Mucosa of gallbladder (tissue), 1 donor: ENCODE data around the gene FOSL1. TPM values are rescaled to one million over a fixed set of nuclear protein-coding genes. Genes with fewer than 3 reads are reported as not detected.
"Not testable (repeated sequence)": the region's sequence is repeated elsewhere in the genome, so short reads cannot be mapped to it uniquely, and the experiment has no call there.

Experiments used
- DNase-seq: peaks from one replicate; pipeline ENCODE4 v3.0.0-alpha.2; 2020; ENCODE audit warnings: low spot score
- total RNA-seq: library from RNA; stranded (reverse); gene quantifications from one replicate; pipeline ENCODE4 v1.2.1, GENCODE V29; 2021
- donor health status: DM: no; HTN: no; CAD: no.

The FOSL1 gene
- total RNA-seq, 1 donor from 2014 or later: 1.2 TPM

- no peak for DNase-seq
These were observed 3.9 kb downstream of the FOSL1 start for GRCh38 chr11:65896034-65896999.

GRCh38 chr11:65895482-65895981 is 4.7 kb downstream of the FOSL1 start:
- DNase-seq: no peak

DNA sequence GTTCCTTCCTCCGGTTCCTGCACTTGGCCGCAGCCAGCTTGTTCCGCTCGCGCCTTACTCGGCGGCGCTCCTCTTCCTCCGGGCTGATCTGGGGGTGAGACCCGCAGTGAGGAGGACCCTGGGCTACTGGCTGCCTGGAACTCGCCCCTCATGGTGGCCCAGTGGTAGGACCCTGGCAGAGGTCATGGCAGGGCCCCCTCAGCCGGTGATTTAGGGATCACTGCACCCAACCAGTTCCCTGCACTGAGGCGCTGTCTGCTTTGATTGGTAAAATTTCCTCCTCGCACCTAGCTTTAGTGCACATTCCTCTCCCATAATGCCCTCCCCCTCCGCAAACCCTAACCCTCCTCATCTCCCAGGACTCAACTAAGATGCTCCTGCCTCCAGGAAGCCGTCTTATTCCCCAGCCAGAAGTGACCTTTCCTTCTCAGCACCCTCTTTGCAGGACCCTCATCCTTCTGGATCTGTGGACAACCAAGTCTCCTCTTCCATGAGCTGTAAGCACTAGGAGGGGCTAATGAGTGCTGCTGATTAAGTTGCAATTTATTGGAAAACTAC is 6.1 kb downstream of the FOSL1 start:
- DNase-seq: no peak

DNA sequence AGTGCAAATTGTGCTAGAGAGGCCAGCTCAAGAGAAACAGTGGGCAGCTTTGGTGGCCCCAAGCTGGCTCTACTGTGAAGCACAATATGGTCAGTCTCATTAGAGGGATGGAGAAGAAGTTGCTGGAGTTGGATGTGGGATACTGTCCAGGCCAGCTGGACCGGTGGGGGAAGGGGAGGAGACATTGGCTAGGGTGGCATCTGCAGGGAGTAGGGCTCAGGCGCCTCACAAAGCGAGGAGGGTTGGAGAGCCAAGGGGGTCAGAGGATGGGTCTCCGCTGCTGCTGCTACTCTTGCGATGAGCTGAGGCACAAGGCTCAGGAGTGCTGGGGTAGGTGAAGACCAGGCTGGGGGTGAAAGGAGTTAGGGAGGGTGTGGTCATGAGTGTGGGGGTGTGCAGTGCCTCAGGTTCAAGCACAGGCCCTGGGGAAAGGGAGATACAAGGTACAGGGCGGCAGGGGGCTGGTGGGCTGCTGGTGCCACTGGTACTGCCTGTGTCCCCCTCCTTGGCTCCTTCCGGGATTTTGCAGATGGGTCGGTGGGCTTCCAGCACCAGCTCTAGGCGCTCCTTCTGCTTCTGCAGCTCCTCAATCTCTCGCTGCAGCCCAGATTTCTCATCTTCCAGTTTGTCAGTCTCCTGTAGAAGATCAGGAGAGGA is 7.4 kb downstream of the FOSL1 start:
- no peak for DNase-seq

- not testable (repeated sequence) for DNase-seq
These were observed 8.0 kb downstream of the FOSL1 start for GRCh38 chr11:65892137-65892540.

- no peak for DNase-seq
These were observed 8.7 kb downstream of the FOSL1 start for GRCh38 chr11:65891219-65892136.

GRCh38 chr11:65890324-65891218 is 9.6 kb downstream of the FOSL1 start, which contains the start of gene CCDC85B:
CCDC85B (plus strand) TSS chr11:65890673; CDS start chr11:65890784, 111 bp downstream.
- peak; percentile 99 for DNase-seq

GRCh38 chr11:65888163-65888814 is 11.9 kb downstream of the FOSL1 start, which contains the start of gene FIBP:
FIBP (minus strand) TSS chr11:65888471; CDS start chr11:65888418, 53 bp downstream.
- peak; percentile 97 for DNase-seq

GRCh38 chr11:65887723-65888162 is 12.4 kb downstream of the FOSL1 start:
- DNase-seq: no peak

GRCh38 chr11:65886826-65887722 is 13.1 kb downstream of the FOSL1 start:
- no peak for DNase-seq

DNA sequence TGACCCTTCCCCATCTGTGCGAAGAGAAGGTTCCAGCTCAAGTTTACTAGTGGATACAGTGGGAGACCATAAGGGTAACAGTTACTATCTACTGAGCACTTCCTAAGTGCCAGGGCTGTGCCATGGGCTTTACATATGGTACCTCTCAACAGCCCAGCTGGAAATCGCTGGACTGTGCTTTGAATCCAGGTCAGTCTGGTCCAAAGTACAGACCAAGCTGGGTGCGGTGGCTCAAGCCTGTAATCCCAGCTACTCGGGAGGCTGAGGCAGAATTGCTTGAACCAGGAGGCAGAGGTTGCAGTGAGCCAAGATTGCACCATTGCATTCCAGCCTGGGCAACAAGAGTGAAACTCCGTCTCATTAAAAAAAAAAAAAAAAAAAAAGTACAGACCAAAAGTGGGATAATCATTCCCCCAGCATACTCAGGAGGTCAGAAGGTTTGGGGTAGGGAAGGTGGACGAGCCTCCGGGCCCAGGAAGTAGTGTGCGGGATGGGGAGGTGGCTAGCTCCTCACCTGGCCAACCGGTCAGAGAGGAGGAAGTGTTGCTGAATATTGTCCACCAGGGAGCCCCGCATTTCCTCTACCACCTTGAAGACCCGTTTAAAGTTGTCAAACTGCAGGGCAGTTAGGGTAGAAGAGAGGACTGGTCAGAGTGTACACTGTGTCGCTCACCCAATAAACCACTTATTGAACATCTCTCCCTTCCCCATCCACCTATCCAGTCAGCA is 14.2 kb downstream of the FOSL1 start:
- DNase-seq: no peak

DNA sequence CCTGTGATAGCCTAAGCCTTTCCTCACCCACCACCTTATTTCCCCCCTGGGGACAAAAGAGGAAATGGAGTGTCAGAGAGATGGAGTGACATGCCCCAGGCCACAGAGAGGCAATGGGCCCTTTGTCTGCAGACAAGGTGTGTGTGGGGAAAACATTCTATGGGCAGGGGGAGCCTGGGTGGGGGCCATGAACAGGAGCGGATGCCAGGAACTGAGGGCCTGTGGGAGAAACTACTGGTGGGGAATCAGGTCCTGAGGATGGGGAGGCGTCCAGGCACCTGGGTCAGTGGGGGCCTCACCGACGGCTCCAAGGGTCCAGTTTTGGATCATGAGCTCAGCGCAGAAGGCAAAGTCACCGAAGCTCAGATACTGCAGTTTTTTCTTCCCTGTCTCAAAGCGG is 15.0 kb downstream of the FOSL1 start:
- no peak for DNase-seq

DNA sequence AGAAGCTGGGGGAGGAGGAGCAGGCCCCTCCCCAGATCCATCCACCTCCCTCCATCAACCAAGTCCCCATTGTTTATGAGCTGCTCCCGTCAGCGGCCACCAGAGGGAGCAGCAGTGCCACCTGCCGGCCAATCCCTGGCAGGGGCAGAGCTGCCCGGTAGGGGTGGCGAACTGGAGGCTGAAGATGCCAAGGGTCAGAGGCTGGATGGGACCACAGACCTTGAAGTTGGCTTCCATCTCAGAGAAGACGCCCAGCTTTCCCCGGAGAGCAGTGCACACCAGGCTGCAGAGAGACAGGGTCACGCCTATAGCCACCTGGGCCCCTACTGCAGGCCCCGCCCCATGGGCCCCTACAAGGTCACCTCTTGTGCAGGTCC is 15.5 kb downstream of the FOSL1 start:
- peak; percentile 73 for DNase-seq

- no peak for DNase-seq
These were observed 16.1 kb downstream of the FOSL1 start for GRCh38 chr11:65883786-65884715.

DNA sequence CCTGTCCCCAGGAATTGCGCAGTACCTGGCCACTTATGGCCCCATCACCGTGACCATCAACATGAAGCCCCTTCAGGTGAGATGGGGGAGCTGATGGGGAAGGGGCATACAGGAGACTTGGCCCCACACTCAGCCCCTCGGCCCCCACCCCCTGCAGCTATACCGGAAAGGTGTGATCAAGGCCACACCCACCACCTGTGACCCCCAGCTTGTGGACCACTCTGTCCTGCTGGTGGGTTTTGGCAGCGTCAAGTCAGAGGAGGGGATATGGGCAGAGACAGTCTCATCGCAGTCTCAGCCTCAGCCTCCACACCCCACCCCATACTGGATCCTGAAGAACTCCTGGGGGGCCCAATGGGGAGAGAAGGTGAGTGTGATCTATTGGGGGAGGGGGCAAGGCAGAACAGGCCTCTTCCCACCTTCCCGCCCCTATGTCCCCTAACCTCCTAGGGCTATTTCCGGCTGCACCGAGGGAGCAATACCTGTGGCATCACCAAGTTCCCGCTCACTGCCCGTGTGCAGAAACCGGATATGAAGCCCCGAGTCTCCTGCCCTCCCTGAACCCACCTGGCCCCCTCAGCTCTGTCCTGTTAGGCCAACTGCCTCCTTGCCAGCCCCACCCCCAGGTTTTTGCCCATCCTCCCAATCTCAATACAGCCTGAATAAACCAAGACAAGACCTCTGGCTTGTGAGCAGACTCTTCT is 17.0 kb downstream of the FOSL1 start:
- no peak for DNase-seq
